Ovary (tissue), 3 donors: ENCODE data around the gene APOA4.

ENCODE experiments used
- EP300 ChIP-seq: sonication (generic); formaldehyde crosslinking; IDR thresholded peaks from one replicate; pipeline ENCODE4 v1.6.1; 2017; ENCODE audit warnings: antibody characterized with exemption
- POLR2A ChIP-seq: fragments of 450-650 bp; IDR thresholded peaks from one replicate; pipeline ENCODE4 v1.6.1; 2017; ENCODE audit warnings: antibody characterized with exemption, mild to moderate bottlenecking, moderate library complexity
- TF ChIP-seq, protein P1 (sequence below), 3 donors: fragments of 450-650 bp in 2 of 3; fragments of 200-600 bp in 1 of 3; IDR thresholded peaks; one replicate each; pipeline versions ENCODE4 v1.5.1 to v1.8.0; 2016 to 2022; ENCODE audit warnings: antibody characterized with exemption in 3 of 3, mild to moderate bottlenecking in 1 of 3
- donor health status: DM: no; HTN: no; CAD: no.

DNA sequence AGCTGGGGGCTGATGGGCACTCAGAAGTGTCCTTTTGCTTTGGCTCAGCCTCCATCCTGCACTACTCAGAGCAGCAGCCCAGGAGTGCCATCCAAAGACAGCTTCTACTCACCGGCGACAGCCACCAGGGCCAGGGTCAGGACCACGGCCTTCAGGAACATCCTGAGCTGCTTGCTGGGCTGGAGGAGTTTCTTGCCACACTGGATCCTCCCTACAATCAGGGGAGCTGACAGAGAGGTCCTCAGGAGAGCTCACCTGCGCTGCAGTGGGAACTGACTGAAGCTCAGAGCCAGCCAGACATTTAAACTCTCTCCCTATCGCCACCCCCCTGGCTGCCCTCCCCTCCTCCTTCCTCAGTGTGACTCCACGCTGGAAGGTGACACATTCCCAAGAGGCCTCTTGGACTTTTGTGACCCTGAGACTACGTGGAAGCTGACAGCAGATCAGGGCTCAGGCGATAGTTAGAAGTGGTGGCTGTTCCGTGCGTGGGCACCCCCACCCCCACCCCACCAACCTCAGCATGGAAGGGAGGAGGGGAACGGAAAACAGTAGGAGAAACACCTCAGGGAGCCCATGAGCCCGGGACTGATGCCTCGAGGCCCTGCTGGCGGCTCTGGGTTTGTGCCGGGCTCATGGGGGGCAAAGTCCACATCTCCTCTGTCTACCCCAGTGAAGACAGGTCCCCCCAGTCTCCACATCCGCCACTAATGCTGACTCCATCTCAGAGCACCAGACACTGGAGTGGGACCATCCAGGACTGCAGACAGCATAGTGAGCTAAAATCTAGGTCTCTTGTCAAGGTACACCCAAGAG is at the start of gene APOA4:
- TF ChIP-seq, protein P1, sequence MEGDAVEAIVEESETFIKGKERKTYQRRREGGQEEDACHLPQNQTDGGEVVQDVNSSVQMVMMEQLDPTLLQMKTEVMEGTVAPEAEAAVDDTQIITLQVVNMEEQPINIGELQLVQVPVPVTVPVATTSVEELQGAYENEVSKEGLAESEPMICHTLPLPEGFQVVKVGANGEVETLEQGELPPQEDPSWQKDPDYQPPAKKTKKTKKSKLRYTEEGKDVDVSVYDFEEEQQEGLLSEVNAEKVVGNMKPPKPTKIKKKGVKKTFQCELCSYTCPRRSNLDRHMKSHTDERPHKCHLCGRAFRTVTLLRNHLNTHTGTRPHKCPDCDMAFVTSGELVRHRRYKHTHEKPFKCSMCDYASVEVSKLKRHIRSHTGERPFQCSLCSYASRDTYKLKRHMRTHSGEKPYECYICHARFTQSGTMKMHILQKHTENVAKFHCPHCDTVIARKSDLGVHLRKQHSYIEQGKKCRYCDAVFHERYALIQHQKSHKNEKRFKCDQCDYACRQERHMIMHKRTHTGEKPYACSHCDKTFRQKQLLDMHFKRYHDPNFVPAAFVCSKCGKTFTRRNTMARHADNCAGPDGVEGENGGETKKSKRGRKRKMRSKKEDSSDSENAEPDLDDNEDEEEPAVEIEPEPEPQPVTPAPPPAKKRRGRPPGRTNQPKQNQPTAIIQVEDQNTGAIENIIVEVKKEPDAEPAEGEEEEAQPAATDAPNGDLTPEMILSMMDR (IDR thresholded peaks at IDR 0.05) = no peak
- no peak for TF ChIP-seq POLR2A
- TF ChIP-seq EP300 = no peak
